GM23338 (cell line): ENCODE data around the gene C10orf90. TPM values are rescaled to one million over a fixed set of nuclear protein-coding genes. Genes with fewer than 3 reads are reported as not detected.

Experiments
- ATAC-seq: fragments of 200-7000 bp; cut with Tn5 transposase; 3 replicates; pipeline ENCODE4 v1.9.1; 2020
- DNase-seq: peaks from one replicate; pipeline ENCODE4 v3.0.0-alpha.2; 2015; ENCODE audit warnings: low spot score
- H2AFZ ChIP-seq: fragments of 200-600 bp; sonication (generic); 2 replicates; pipeline ENCODE4 v1.8.0; 2016; ENCODE audit warnings: antibody characterized with exemption, mild to moderate bottlenecking, moderate library complexity
- H3F3A ChIP-seq: fragments of 200-600 bp; sonication (generic); replicated peaks from 2 replicates; pipeline ENCODE4 v1.8.0; 2017; ENCODE audit warnings: antibody characterized with exemption, mixed run types, low read depth
- H3K27ac ChIP-seq: fragments of 200-600 bp; sonication (generic); 2 replicates; pipeline ENCODE4 v1.6.1; 2016; ENCODE audit warnings: low read depth
- H3K27me3 ChIP-seq: fragments of 200-600 bp; sonication (generic); 2 replicates; pipeline ENCODE4 v1.8.0; 2016; ENCODE audit warnings: mild to moderate bottlenecking, mixed run types, moderate library complexity; ENCODE audit not compliant: insufficient read depth
- H3K36me3 ChIP-seq: fragments of 200-600 bp; sonication (generic); 2 replicates; pipeline ENCODE4 v1.8.0; 2016; ENCODE audit warnings: mild to moderate bottlenecking; ENCODE audit not compliant: insufficient read depth
- H3K4me1 ChIP-seq: fragments of 200-600 bp; sonication (generic); 2 replicates; pipeline ENCODE4 v1.8.0; 2016; ENCODE audit warnings: mild to moderate bottlenecking, moderate library complexity; ENCODE audit not compliant: insufficient read depth
- H3K4me2 ChIP-seq: fragments of 200-600 bp; sonication (generic); 2 replicates; pipeline ENCODE4 v1.7.1; 2017; ENCODE audit warnings: mixed run types
- H3K4me3 ChIP-seq: fragments of 200-600 bp; sonication (generic); 2 replicates; pipeline ENCODE4 v1.6.1; 2016; ENCODE audit warnings: mixed run types
- H3K79me2 ChIP-seq: fragments of 200-600 bp; sonication (generic); replicated peaks from 2 replicates; pipeline ENCODE4 v1.8.0; 2017; ENCODE audit warnings: mild to moderate bottlenecking; ENCODE audit not compliant: insufficient read depth
- H3K9me2 ChIP-seq: fragments of 200-600 bp; sonication (generic); 2 replicates; pipeline ENCODE4 v1.8.0; 2017; ENCODE audit not compliant: insufficient read depth
- H4K20me1 ChIP-seq: fragments of 200-600 bp; sonication (generic); replicated peaks from 2 replicates; pipeline ENCODE4 v1.8.0; 2017; ENCODE audit warnings: mild to moderate bottlenecking; ENCODE audit not compliant: insufficient read depth
- H3K27ac Mint-ChIP-seq: 2 replicates; pipeline ENCODE4 v1.8.0; 2020; ENCODE audit warnings: inconsistent platforms, mild to moderate bottlenecking, moderate library complexity, mixed read lengths
- H3K27me3 Mint-ChIP-seq: 3 replicates; pipeline ENCODE4 v1.8.0; 2022; ENCODE audit warnings: low read depth, mild to moderate bottlenecking, moderate library complexity, mixed read lengths, inconsistent platforms; ENCODE audit not compliant: insufficient read depth, poor library complexity
- H3K36me3 Mint-ChIP-seq: 3 replicates; pipeline ENCODE4 v1.8.0; 2021; ENCODE audit warnings: low read depth, mild to moderate bottlenecking, inconsistent platforms, moderate library complexity, mixed read lengths
- H3K4me1 Mint-ChIP-seq: 3 replicates; pipeline ENCODE4 v1.8.0; 2020; ENCODE audit warnings: mild to moderate bottlenecking, inconsistent platforms, mixed read lengths
- H3K4me3 Mint-ChIP-seq: 3 replicates; pipeline ENCODE4 v1.8.0; 2021; ENCODE audit warnings: moderate library complexity, mild to moderate bottlenecking, inconsistent platforms, mixed read lengths
- H3K9me3 Mint-ChIP-seq: 3 replicates; pipeline ENCODE4 v1.8.0; 2020; ENCODE audit warnings: moderate library complexity, mild to moderate bottlenecking, inconsistent platforms, mixed read lengths
- CTCF ChIP-seq, 2 experiments: fragments of 200-600 bp in 1 of 2; sonication (generic) in 1 of 2; conservative IDR thresholded peaks; 2 replicates each; pipeline versions ENCODE4 v1.5.1 to v1.6.1; 2016 to 2017; ENCODE audit warnings: antibody characterized with exemption in 2 of 2, low read depth in 2 of 2, mild to moderate bottlenecking in 2 of 2, moderate library complexity in 1 of 2
- ETS1 ChIP-seq: IDR thresholded peaks from 2 replicates; pipeline ENCODE4 v1.6.1; 2016; ENCODE audit warnings: antibody characterized with exemption
- EZH2 ChIP-seq: fragments of 200-600 bp; sonication (generic); IDR thresholded peaks from one replicate; pipeline ENCODE4 v1.8.0; 2017; ENCODE audit warnings: antibody characterized with exemption, mild to moderate bottlenecking, low read depth; ENCODE audit not compliant: unreplicated experiment
- EZH2phosphoT487 ChIP-seq: fragments of 200-600 bp; sonication (generic); IDR thresholded peaks from one replicate; pipeline ENCODE4 v1.8.1; 2018; ENCODE audit warnings: antibody characterized with exemption; ENCODE audit not compliant: unreplicated experiment
- JUNB ChIP-seq: IDR thresholded peaks from one replicate; pipeline ENCODE4 v1.6.1; 2016; ENCODE audit warnings: antibody characterized with exemption; ENCODE audit not compliant: unreplicated experiment
- NANOG ChIP-seq: IDR thresholded peaks from 2 replicates; pipeline ENCODE4 v1.6.1; 2016; ENCODE audit warnings: antibody characterized with exemption, borderline replicate concordance
- POLR2AphosphoS5 ChIP-seq: IDR thresholded peaks from 2 replicates; pipeline ENCODE4 v1.6.1; 2016; ENCODE audit warnings: antibody characterized with exemption, low read depth
- REST ChIP-seq: IDR thresholded peaks from one replicate; pipeline ENCODE4 v1.6.1; 2018; ENCODE audit warnings: antibody characterized with exemption; ENCODE audit not compliant: unreplicated experiment
- STAT1 ChIP-seq: IDR thresholded peaks from one replicate; pipeline ENCODE4 v1.6.1; 2016; ENCODE audit warnings: antibody characterized with exemption; ENCODE audit not compliant: unreplicated experiment
- ZNF114 ChIP-seq: fragments of 250-450 bp; sonication (Bioruptor Pico); IDR thresholded peaks from 2 replicates; pipeline ENCODE4 v1.5.0; 2020; ENCODE audit warnings: mild to moderate bottlenecking, moderate library complexity
- ZNF462 ChIP-seq: fragments of 250-450 bp; sonication (Bioruptor Pico); IDR thresholded peaks from 2 replicates; pipeline ENCODE4 v1.5.0; 2020; ENCODE audit warnings: mild to moderate bottlenecking, moderate library complexity
- polyA plus RNA-seq: library from polyadenylated mRNA; unstranded; fragments of >200 nt; fragmentation: Nextera tagmentation; extraction: Ambion mirVana; gene quantifications from 2 replicates; pipeline ENCODE4 v1.2.1, GENCODE V29; 2016
- total RNA-seq: library from RNA; depleted of rRNA; stranded (reverse); fragments of >200 nt; shearing (Covaris generic); gene quantifications from 2 replicates; pipeline ENCODE4 v1.2.3, GENCODE V29; 2014

C10orf90 gene
- total and polyA plus RNA-seq, 2 experiments from 2014 or later = 0.76 to 0.97 TPM

- no peaks in the 10 kb centered on the region for H3K79me2 ChIP-seq
- TF ChIP-seq JUNB = no peak
- no peak for TF ChIP-seq NANOG
- no peak for TF ChIP-seq ETS1
- no peak for TF ChIP-seq REST
- TF ChIP-seq EZH2phosphoT487 = no peak
- TF ChIP-seq ZNF462 = no peak
- no peak for TF ChIP-seq EZH2
- no peak for TF ChIP-seq POLR2AphosphoS5
- TF ChIP-seq STAT1 = no peak
- no peak for TF ChIP-seq ZNF114 (CRISPR knock-in tag)
- no peak for TF ChIP-seq CTCF (conservative IDR thresholded peaks at IDR 0.05; ENCODE audit: low read depth in 2 of 2)
- H3K27me3 ChIP-seq = no peaks in the 10 kb centered on the region
- H3K9me2 ChIP-seq = peaks cover 13% of the 10 kb centered on the region; the same call in 1 of the 2 replicates
- Mint-ChIP-seq H3K36me3 (no peaks in the 10 kb centered on the region), H3K27ac (no peak overlapping the region), H3K4me1 (no peaks in the 10 kb centered on the region), H3K9me3 (no peaks in the 10 kb centered on the region), H3K27me3 (no peaks in the 10 kb centered on the region), H3K4me3 (no peak overlapping the region)
- H3K36me3 ChIP-seq = no peaks in the 10 kb centered on the region; the same call in 1 of the 2 replicates
- no peak overlapping the region for H3K27ac ChIP-seq
- H3K4me2 ChIP-seq = no peak overlapping the region
- no peaks in the 10 kb centered on the region for H3F3A ChIP-seq
- ATAC-seq (no peak), DNase-seq (no peak)
- H4K20me1 ChIP-seq = no peaks in the 10 kb centered on the region
- H3K4me3 ChIP-seq = no peak overlapping the region
- no peaks in the 10 kb centered on the region for H3K4me1 ChIP-seq
- no peak overlapping the region for H2AFZ ChIP-seq
Measured at GRCh38 chr10:126618466-126618865, 52.0 kb downstream of the C10orf90 start.
